Fibroblast of villous mesenchyme (primary cell): ENCODE measurements around the gene LOXHD1. TPM values are rescaled to one million over a fixed set of nuclear protein-coding genes. Genes with fewer than 3 reads are reported as not detected.

Source experiments
- DNase-seq: peaks from one replicate; pipeline ENCODE4 v3.0.0-alpha.2; 2010; ENCODE audit warnings: low read depth
- H3K4me3 ChIP-seq: 2 replicates; pipeline ENCODE4 v1.5.1; 2011; ENCODE audit warnings: low read depth, mild to moderate bottlenecking, low read length
- total RNA-seq: library from RNA; depleted of rRNA; stranded (reverse); fragments of >200 nt; gene quantifications from 2 replicates; pipeline ENCODE4 v1.2.3, GENCODE V29; 2012
- TF ChIP-seq, protein P1 (sequence below): IDR thresholded peaks from 2 replicates; pipeline ENCODE4 v1.5.1; 2012; ENCODE audit warnings: low read depth, mild to moderate bottlenecking, low read length; ENCODE audit not compliant: insufficient read depth

Gene LOXHD1
- total RNA-seq, 1 donor = not detected

DNA sequence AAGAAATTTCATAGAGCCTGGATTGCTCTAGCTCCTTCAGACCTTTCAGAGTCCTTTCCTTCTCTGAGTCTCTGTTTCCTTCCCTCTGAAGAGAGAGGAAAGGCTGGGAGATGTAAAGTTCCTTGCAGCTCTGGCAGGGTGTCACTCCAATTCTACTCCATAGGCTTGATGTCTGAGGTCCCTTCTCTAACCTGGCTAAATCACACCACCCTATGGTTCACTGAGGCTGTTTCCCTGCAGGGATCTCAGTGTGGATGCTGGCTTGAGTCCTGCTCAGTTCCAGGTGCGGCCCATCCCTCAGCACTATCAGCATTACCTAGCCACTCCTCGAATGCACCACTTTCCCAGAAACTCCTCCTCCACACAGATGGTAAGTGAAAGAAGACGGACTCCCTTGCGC lies 209.7 kb downstream of the LOXHD1 start:
- no peak overlapping the region for H3K4me3 ChIP-seq
- DNase-seq = no peak
- TF ChIP-seq, protein P1, sequence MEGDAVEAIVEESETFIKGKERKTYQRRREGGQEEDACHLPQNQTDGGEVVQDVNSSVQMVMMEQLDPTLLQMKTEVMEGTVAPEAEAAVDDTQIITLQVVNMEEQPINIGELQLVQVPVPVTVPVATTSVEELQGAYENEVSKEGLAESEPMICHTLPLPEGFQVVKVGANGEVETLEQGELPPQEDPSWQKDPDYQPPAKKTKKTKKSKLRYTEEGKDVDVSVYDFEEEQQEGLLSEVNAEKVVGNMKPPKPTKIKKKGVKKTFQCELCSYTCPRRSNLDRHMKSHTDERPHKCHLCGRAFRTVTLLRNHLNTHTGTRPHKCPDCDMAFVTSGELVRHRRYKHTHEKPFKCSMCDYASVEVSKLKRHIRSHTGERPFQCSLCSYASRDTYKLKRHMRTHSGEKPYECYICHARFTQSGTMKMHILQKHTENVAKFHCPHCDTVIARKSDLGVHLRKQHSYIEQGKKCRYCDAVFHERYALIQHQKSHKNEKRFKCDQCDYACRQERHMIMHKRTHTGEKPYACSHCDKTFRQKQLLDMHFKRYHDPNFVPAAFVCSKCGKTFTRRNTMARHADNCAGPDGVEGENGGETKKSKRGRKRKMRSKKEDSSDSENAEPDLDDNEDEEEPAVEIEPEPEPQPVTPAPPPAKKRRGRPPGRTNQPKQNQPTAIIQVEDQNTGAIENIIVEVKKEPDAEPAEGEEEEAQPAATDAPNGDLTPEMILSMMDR = no peak

DNA sequence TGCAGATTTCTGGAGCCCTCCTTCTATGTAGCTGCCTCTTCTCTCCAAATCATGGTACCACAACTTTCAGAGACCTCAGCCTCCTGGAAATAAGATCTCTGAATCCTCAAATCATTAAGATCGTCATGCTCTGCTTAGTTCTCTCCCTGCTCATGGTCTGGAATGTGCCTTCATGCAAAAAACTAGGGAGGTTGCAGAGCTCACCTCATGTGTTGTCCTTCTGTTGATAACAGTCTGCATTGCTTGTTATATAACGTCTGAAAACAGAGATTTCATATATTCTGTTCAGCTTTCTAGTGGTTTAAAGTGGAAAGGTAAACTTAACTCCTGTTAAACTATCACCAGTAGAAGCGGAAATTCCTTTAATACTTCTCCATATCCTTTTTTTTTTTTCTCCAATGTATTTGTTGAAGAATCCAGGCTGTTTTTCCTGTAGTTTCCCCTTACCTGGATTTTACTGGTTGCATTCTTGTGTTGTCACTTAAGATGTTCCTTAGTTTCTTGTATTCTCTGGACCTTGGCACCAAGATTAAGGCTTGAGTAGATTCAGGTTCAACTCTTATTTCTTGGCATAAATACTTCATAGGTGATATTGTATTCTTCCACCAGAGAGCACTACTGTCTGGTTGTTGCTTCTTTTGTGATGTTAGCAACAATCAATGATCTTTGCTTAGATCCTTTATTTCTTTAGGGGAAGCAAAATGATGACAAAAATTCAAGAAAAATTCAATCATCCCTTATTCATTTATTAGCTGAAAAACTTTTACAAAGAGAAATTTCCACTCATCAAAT lies 211.3 kb downstream of the LOXHD1 start:
- no peak overlapping the region for H3K4me3 ChIP-seq
- TF ChIP-seq, protein P1 = no peak
- no peak for DNase-seq

DNA sequence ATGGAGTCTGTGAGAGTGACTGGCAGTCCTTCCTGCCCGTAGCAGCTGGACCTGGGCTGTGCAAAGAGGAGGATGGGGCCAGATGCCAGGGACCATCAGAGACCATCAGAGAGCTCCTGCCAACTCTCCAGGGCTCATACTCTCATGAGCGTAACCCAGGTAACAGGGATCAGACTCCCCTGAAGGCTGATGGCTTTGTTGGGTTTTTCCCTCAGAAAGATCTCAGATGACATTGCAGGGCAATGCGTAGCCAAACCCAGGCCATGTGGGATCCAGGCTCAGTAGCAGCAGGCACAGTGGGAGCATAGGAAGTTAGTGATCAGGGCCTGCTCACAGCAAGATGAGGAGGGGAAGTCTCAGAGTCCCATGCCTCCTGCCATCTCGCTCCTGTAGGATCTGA lies 218.0 kb downstream of the LOXHD1 start:
- no peak for DNase-seq
- no peak overlapping the region for H3K4me3 ChIP-seq
- TF ChIP-seq, protein P1 = no peak

GRCh38 chr18:46437061-46437460 lies 220.0 kb downstream of the LOXHD1 start:
- TF ChIP-seq, protein P1 = no peak
- DNase-seq = no peak
- no peak overlapping the region for H3K4me3 ChIP-seq

- TF ChIP-seq, protein P1 = no peak
- DNase-seq = no peak
- no peak overlapping the region for H3K4me3 ChIP-seq
Measured at GRCh38 chr18:46436621-46437020, 220.4 kb downstream of the LOXHD1 start.

DNA sequence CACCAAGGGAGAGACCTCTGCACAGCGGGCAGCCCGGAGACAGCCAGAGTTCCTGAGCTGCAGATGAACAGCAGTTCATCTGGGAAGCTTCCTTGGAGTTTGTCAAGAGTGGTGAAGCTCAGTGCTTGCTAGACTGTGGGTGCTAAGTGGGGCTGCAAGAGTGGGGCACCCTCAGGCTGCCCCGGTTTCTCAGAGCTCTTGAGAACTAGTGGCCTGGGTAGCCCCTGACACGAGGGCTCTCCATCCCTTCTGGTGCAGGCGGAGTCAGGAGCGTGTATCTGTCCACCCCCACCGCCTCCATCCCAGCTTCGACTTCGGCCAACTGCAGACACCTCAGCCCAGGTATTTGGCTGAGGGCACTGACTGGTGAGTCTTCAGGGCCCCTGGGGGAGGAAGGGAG lies 222.0 kb downstream of the LOXHD1 start:
- TF ChIP-seq, protein P1 = no peak
- no peak for DNase-seq
- H3K4me3 ChIP-seq = no peak overlapping the region

GRCh38 chr18:46434629-46435028 lies 222.4 kb downstream of the LOXHD1 start:
- DNase-seq = no peak
- H3K4me3 ChIP-seq = no peak overlapping the region
- TF ChIP-seq, protein P1 = no peak
